Measurements from ENCODE around the gene UBE3C. TPM values are rescaled to one million over a fixed set of nuclear protein-coding genes. Genes with fewer than 3 reads are reported as not detected.
A peak's percentile ranks its signal among the peaks of the same experiment; 100 is the strongest.

The UBE3C gene
- total and polyA plus RNA-seq, 9 of the 15 experiments (the other 6 are each of a cell fraction or from before 2014, with no cell fraction given), result 9.6 to 91.7 (median 75.4) TPM

DNA sequence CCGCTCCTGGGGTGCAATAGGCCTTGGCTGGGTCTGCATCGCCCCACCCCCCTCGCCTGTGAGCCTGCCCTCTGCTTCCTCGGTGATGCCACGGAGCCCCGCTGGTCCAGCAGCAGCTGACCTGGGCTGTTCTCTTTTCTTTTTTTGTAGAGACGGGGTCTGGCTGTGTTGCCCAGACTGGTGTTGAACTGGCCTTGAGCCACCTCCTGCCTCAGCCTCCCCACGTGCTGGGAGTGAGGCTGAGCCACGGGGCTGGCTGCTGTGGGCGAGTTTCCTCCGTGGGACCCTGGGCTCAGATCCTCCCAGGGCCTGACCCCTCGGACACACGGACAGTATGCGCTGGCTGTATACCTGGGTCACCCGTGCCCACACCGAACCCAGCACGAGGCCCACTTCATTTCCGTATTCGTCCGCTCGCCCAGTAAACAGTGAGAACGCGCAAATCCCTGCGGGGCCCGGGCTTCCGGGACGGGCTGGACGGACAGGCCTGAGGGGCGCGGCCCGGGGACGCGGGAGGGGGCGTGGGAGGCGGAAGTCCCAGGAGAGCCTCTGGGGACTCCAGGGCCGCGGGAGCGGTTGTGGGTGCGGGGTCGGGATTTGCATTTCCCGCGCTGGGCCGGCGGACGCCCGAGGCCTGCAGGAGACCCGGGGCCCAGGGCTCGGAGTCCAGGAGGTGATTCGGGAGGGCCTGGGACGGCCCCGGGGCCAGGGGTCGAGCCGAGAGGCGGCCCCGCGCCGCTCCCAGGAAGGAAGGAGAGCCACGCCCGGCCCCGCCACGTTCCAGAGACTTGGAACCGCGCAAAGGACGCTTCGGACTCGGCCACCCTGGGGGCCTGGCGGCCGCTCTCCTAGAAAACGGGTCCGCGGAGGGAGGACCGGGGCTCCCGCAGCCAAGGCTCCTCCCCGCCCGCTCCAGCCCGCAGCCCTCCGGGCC, 140.3 kb downstream of the UBE3C start:
- Histone ChIP-seq H3K36me3 (ENCODE audit: control insufficient read depth, insufficient read depth, low read length) (no peaks in the 10 kb centered on the region), H4K20me1 (replicated peaks; ENCODE audit: control insufficient read depth, insufficient read depth, low read length) (peaks cover 7% of the 10 kb centered on the region; the same call in 1 of the 2 replicates), H3K79me2 (ENCODE audit: control insufficient read depth, insufficient read depth, low read length) (no peaks in the 10 kb centered on the region), H2AFZ (ENCODE audit: low read depth, low read length) (peak overlapping the region; percentile 65), H3K9ac (ENCODE audit: insufficient read depth in 1 of 2, low read depth in 2 of 2, low read length in 2 of 2) (peak overlapping the region in 1 of 2 experiments; percentile 24; a peak in 1 of 4 replicates), H3K27ac (ENCODE audit: extremely low read depth, low read depth, low read length) (no peak overlapping the region), H3K9me3 (replicated peaks; ENCODE audit: control insufficient read depth, insufficient read depth, low read depth, low read length) (no peaks in the 10 kb centered on the region), H3K4me2 (ENCODE audit: insufficient read depth, low read length) (no peak overlapping the region), H3K27me3 (ENCODE audit: control insufficient read depth in 2 of 2, insufficient read depth in 2 of 2, low read length in 2 of 2) (peaks cover 16 to 49% of the 10 kb centered on the region in 2 experiments), H3K4me3 (no peak overlapping the region), H3K4me1 (replicated peaks in 1 of 2; ENCODE audit: control insufficient read depth in 2 of 2, insufficient read depth in 2 of 2, low read length in 2 of 2) (peaks cover 0 to 51% of the 10 kb centered on the region in 2 experiments; a peak in 3 of 5 replicates), H3K9me1 (ENCODE audit: control insufficient read depth, insufficient read depth, low read length) (no peaks in the 10 kb centered on the region)
- in situ Hi-C loops (cut with MboI), result loop anchor here (10.0 kb wide), 1 partner anchor 1474 kb away; no protein-coding TSS in a partner anchor
- CTCF ChIA-PET (ENCODE audit: low intra/inter-chr PET ratio), result interaction anchor here (0.6 kb wide), 1 partner anchor 51 kb away, joined by 3 read pairs; no protein-coding TSS in a partner anchor
- FAIRE-seq (no peak), ATAC-seq (peak; percentile 27), DNase-seq (ENCODE audit: extremely low read depth in 1 of 4, low spot score in 3 of 4) (peak in 3 of 4 experiments; percentile 51 to 77 (median 76))
- POLR2A ChIA-PET, result interaction anchor here (0.6 to 1.4 kb wide), 4 partner anchors 8 to 1466 kb away, joined by 3 to 4 read pairs (median 3); no protein-coding TSS in a partner anchor
- WGBS (ENCODE audit: insufficient coverage, low coverage, missing lambda C conversion rate), result 32% methylated on average over 61 of the region's 77 CpGs
- TF ChIP-seq POLR2G (IDR thresholded peaks at IDR 0.05; ENCODE audit: low read depth, low read length) (peak; percentile 41), SMARCA4 (IDR thresholded peaks at IDR 0.05) (no peak), NFIC (IDR thresholded peaks at IDR 0.05) (0 out of 2 replicates have a peak, but pooled peaks have one; percentile 11), E2F6 (IDR thresholded peaks at IDR 0.05; ENCODE audit: borderline replicate concordance in 1 of 2, extremely low read depth in 1 of 2, insufficient read depth in 1 of 2, insufficient read length in 1 of 2, low read depth in 1 of 2, low read length in 1 of 2, poor library complexity in 1 of 2, severe bottlenecking in 1 of 2) (peak in 1 of 2 experiments; percentile 42), HNRNPH1 (optimal IDR thresholded peaks at IDR 0.05; ENCODE audit: low read depth, low read length) (no peak), POLR2H (tag; IDR thresholded peaks at IDR 0.05; ENCODE audit: low read depth) (no peak), ZNF121 (CRISPR knock-in tag; conservative IDR thresholded peaks at IDR 0.05) (peak; percentile 84), ZNF263 (CRISPR knock-in tag; IDR thresholded peaks at IDR 0.05; ENCODE audit: borderline replicate concordance) (0 out of 2 replicates have a peak, but pooled peaks have one; percentile 38), HMGN3 (IDR thresholded peaks at IDR 0.05; ENCODE audit: borderline replicate concordance, extremely low read depth, insufficient read length, low read depth, low read length) (peak; percentile 37), EGR1 (conservative IDR thresholded peaks at IDR 0.05) (peak; percentile 39; the same call in 1 of the 2 replicates), ZNF354B (CRISPR knock-in tag; IDR thresholded peaks at IDR 0.05) (no peak), ZKSCAN8 (CRISPR knock-in tag; IDR thresholded peaks at IDR 0.05) (peak; percentile 67; the same call in 1 of the 2 replicates), RBM14 (IDR thresholded peaks at IDR 0.05; ENCODE audit: borderline replicate concordance, insufficient read depth, low read depth, low read length) (0 out of 2 replicates have a peak, but pooled peaks have one; percentile 38), ZNF124 (CRISPR knock-in tag; IDR thresholded peaks at IDR 0.05) (no peak), SAFB (IDR thresholded peaks at IDR 0.05; ENCODE audit: borderline replicate concordance, low read depth, low read length) (peak; percentile 17; the same call in 1 of the 2 replicates), ELF1 (tag; IDR thresholded peaks at IDR 0.05) (peak; percentile 41; the same call in 1 of the 2 replicates)
- TF ChIP-seq, protein P1, sequence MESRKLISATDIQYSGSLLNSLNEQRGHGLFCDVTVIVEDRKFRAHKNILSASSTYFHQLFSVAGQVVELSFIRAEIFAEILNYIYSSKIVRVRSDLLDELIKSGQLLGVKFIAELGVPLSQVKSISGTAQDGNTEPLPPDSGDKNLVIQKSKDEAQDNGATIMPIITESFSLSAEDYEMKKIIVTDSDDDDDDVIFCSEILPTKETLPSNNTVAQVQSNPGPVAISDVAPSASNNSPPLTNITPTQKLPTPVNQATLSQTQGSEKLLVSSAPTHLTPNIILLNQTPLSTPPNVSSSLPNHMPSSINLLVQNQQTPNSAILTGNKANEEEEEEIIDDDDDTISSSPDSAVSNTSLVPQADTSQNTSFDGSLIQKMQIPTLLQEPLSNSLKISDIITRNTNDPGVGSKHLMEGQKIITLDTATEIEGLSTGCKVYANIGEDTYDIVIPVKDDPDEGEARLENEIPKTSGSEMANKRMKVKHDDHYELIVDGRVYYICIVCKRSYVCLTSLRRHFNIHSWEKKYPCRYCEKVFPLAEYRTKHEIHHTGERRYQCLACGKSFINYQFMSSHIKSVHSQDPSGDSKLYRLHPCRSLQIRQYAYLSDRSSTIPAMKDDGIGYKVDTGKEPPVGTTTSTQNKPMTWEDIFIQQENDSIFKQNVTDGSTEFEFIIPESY (CRISPR knock-in tag; IDR thresholded peaks at IDR 0.05), result 0 out of 2 replicates have a peak, but pooled peaks have one; percentile 13
- no TSS peak for BruUV-seq (replicated peaks)
- intact Hi-C loops (cut with micrococcal nuclease), result no loop called here

Measured in K562 (cell line).